Stimulated activated naive CD8-positive, alpha-beta T cell treated with anti-CD3 and anti-CD28 coated beads, Interleukin-15, Interleukin-2, amounts not matched to agents 100 ng/mL and 50 ng/mL, for 24 hours (primary cell): Measurements from ENCODE around the gene RAPGEF5.

Experiments
- H3K27ac Mint-ChIP-seq: one replicate; pipeline ENCODE4 v1.8.0; 2021; ENCODE audit warnings: mild to moderate bottlenecking, mixed read lengths
- H3K27me3 Mint-ChIP-seq: one replicate; pipeline ENCODE4 v1.8.0; 2021; ENCODE audit warnings: mixed read lengths
- H3K36me3 Mint-ChIP-seq: one replicate; pipeline ENCODE4 v1.8.0; 2021; ENCODE audit warnings: low read depth, mixed read lengths
- H3K4me1 Mint-ChIP-seq: one replicate; pipeline ENCODE4 v1.8.0; 2021; ENCODE audit warnings: low read depth, mixed read lengths
- H3K4me3 Mint-ChIP-seq: one replicate; pipeline ENCODE4 v1.8.0; 2021; ENCODE audit warnings: mild to moderate bottlenecking, mixed read lengths
- H3K9me3 Mint-ChIP-seq: one replicate; pipeline ENCODE4 v1.8.0; 2021; ENCODE audit warnings: mixed read lengths

The RAPGEF5 gene

GRCh38 chr7:22291977-22292376 is 65.0 kb downstream of the RAPGEF5 start:
- no peak overlapping the region for H3K27ac Mint-ChIP-seq
- no peaks in the 10 kb centered on the region for H3K36me3 Mint-ChIP-seq
- peaks cover 18% of the 10 kb centered on the region for H3K27me3 Mint-ChIP-seq
- H3K4me1 Mint-ChIP-seq = peaks cover 13% of the 10 kb centered on the region
- no peaks in the 10 kb centered on the region for H3K9me3 Mint-ChIP-seq
- no peak overlapping the region for H3K4me3 Mint-ChIP-seq

GRCh38 chr7:22288202-22288601 is 68.8 kb downstream of the RAPGEF5 start:
- Mint-ChIP-seq H3K9me3 (no peaks in the 10 kb centered on the region), H3K36me3 (no peaks in the 10 kb centered on the region), H3K27me3 (peaks cover 19% of the 10 kb centered on the region), H3K4me1 (peaks cover 10% of the 10 kb centered on the region), H3K4me3 (no peak overlapping the region), H3K27ac (no peak overlapping the region)

- Mint-ChIP-seq H3K27ac (no peak overlapping the region), H3K9me3 (no peaks in the 10 kb centered on the region), H3K27me3 (peaks cover 20% of the 10 kb centered on the region), H3K4me1 (peaks cover 2% of the 10 kb centered on the region), H3K36me3 (no peaks in the 10 kb centered on the region), H3K4me3 (no peak overlapping the region)
These were observed 69.5 kb downstream of the RAPGEF5 start for GRCh38 chr7:22287412-22287811.

GRCh38 chr7:22286436-22286835 is 70.5 kb downstream of the RAPGEF5 start:
- Mint-ChIP-seq H3K27me3 (peaks cover 25% of the 10 kb centered on the region), H3K9me3 (no peaks in the 10 kb centered on the region), H3K4me1 (no peaks in the 10 kb centered on the region), H3K36me3 (no peaks in the 10 kb centered on the region), H3K27ac (no peak overlapping the region), H3K4me3 (no peak overlapping the region)

GRCh38 chr7:22281481-22281880 is 75.5 kb downstream of the RAPGEF5 start:
- Mint-ChIP-seq H3K4me1 (no peaks in the 10 kb centered on the region), H3K36me3 (no peaks in the 10 kb centered on the region), H3K4me3 (no peak overlapping the region), H3K27me3 (peaks cover 20% of the 10 kb centered on the region), H3K9me3 (no peaks in the 10 kb centered on the region), H3K27ac (no peak overlapping the region)

GRCh38 chr7:22280031-22280430 is 76.9 kb downstream of the RAPGEF5 start:
- Mint-ChIP-seq H3K27ac (no peak overlapping the region), H3K9me3 (no peaks in the 10 kb centered on the region), H3K4me1 (no peaks in the 10 kb centered on the region), H3K4me3 (no peak overlapping the region), H3K36me3 (no peaks in the 10 kb centered on the region), H3K27me3 (peaks cover 11% of the 10 kb centered on the region)

- Mint-ChIP-seq H3K36me3 (no peaks in the 10 kb centered on the region), H3K27ac (no peak overlapping the region), H3K4me1 (no peaks in the 10 kb centered on the region), H3K27me3 (peaks cover 11% of the 10 kb centered on the region), H3K9me3 (no peaks in the 10 kb centered on the region), H3K4me3 (no peak overlapping the region)
These were observed 78.3 kb downstream of the RAPGEF5 start for GRCh38 chr7:22278660-22279059.

- H3K4me1 Mint-ChIP-seq = no peaks in the 10 kb centered on the region
- no peak overlapping the region for H3K27ac Mint-ChIP-seq
These were observed 79.6 kb downstream of the RAPGEF5 start for GRCh38 chr7:22277375-22277774.

GRCh38 chr7:22275661-22276060 is 81.3 kb downstream of the RAPGEF5 start:
- Mint-ChIP-seq H3K27ac (no peak overlapping the region), H3K27me3 (peaks cover under 1% of the 10 kb centered on the region), H3K36me3 (no peaks in the 10 kb centered on the region), H3K4me1 (no peaks in the 10 kb centered on the region), H3K9me3 (no peaks in the 10 kb centered on the region), H3K4me3 (no peak overlapping the region)

More at GRCh38 chr7:22277375-22277774, 79.6 kb downstream of the RAPGEF5 start:
- Mint-ChIP-seq H3K36me3 (no peaks in the 10 kb centered on the region), H3K27me3 (peaks cover 8% of the 10 kb centered on the region), H3K9me3 (no peaks in the 10 kb centered on the region), H3K4me3 (no peak overlapping the region)

GRCh38 chr7:22271311-22271710 is 85.6 kb downstream of the RAPGEF5 start:
- H3K4me3 Mint-ChIP-seq = no peak overlapping the region
- no peaks in the 10 kb centered on the region for H3K27me3 Mint-ChIP-seq
- no peaks in the 10 kb centered on the region for H3K9me3 Mint-ChIP-seq
- no peak overlapping the region for H3K27ac Mint-ChIP-seq
- H3K4me1 Mint-ChIP-seq = peaks cover 10% of the 10 kb centered on the region
- no peaks in the 10 kb centered on the region for H3K36me3 Mint-ChIP-seq

GRCh38 chr7:22270371-22270770 is 86.6 kb downstream of the RAPGEF5 start:
- no peaks in the 10 kb centered on the region for H3K36me3 Mint-ChIP-seq
- H3K27ac Mint-ChIP-seq = no peak overlapping the region
- H3K27me3 Mint-ChIP-seq = no peaks in the 10 kb centered on the region
- H3K9me3 Mint-ChIP-seq = no peaks in the 10 kb centered on the region
- H3K4me1 Mint-ChIP-seq = peaks cover 10% of the 10 kb centered on the region
- no peak overlapping the region for H3K4me3 Mint-ChIP-seq

GRCh38 chr7:22269963-22270362 is 87.0 kb downstream of the RAPGEF5 start:
- Mint-ChIP-seq H3K4me3 (no peak overlapping the region), H3K9me3 (no peaks in the 10 kb centered on the region)

GRCh38 chr7:22268884-22269421 is 88.0 kb downstream of the RAPGEF5 start:
- H3K9me3 Mint-ChIP-seq = no peaks in the 10 kb centered on the region
- no peaks in the 10 kb centered on the region for H3K36me3 Mint-ChIP-seq
- H3K27ac Mint-ChIP-seq = no peak overlapping the region
- no peak overlapping the region for H3K4me3 Mint-ChIP-seq
- peaks cover 10% of the 10 kb centered on the region for H3K4me1 Mint-ChIP-seq
- H3K27me3 Mint-ChIP-seq = no peaks in the 10 kb centered on the region

More at GRCh38 chr7:22269963-22270362, 87.0 kb downstream of the RAPGEF5 start:
- peaks cover 10% of the 10 kb centered on the region for H3K4me1 Mint-ChIP-seq
- H3K27me3 Mint-ChIP-seq = no peaks in the 10 kb centered on the region
- H3K36me3 Mint-ChIP-seq = no peaks in the 10 kb centered on the region
- no peak overlapping the region for H3K27ac Mint-ChIP-seq

- Mint-ChIP-seq H3K9me3 (no peaks in the 10 kb centered on the region), H3K36me3 (no peaks in the 10 kb centered on the region), H3K27me3 (no peaks in the 10 kb centered on the region), H3K4me1 (peaks cover 10% of the 10 kb centered on the region), H3K27ac (no peak overlapping the region), H3K4me3 (no peak overlapping the region)
These were observed 88.9 kb downstream of the RAPGEF5 start for GRCh38 chr7:22267930-22268615.

- no peaks in the 10 kb centered on the region for H3K36me3 Mint-ChIP-seq
- no peak overlapping the region for H3K4me3 Mint-ChIP-seq
- no peaks in the 10 kb centered on the region for H3K4me1 Mint-ChIP-seq
- H3K27ac Mint-ChIP-seq = no peak overlapping the region
- H3K9me3 Mint-ChIP-seq = no peaks in the 10 kb centered on the region
- H3K27me3 Mint-ChIP-seq = peaks cover 3% of the 10 kb centered on the region
These were observed 94.4 kb downstream of the RAPGEF5 start for GRCh38 chr7:22262538-22262937.
